K562 (cell line): ENCODE results near the gene AGAP3. TPM values are rescaled to one million over a fixed set of nuclear protein-coding genes. Genes with fewer than 3 reads are reported as not detected.

Source experiments
- BCOR ChIP-seq: fragments of 450-650 bp; IDR thresholded peaks from 2 replicates; pipeline ENCODE4 v1.6.1; 2016
- CBX2 ChIP-seq: fragments of 200-600 bp; sonication (generic); IDR thresholded peaks from one replicate; pipeline ENCODE4 v1.6.1; 2012; ENCODE audit warnings: mild to moderate bottlenecking, low read length, inconsistent platforms; ENCODE audit not compliant: insufficient read depth, poor library complexity, severe bottlenecking
- E2F8 ChIP-seq: fragments of 450-650 bp; IDR thresholded peaks from 2 replicates; pipeline ENCODE4 v1.7.1; 2018; ENCODE audit warnings: mild to moderate bottlenecking, low read depth; ENCODE audit not compliant: partially characterized antibody
- ELF1 ChIP-seq: fragments of 200-800 bp; sonication (Bioruptor generic); IDR thresholded peaks from 2 replicates; pipeline ENCODE4 v1.6.1; 2016; ENCODE audit warnings: missing genetic modification characterization, missing compliant biosample characterization
- ELF4 ChIP-seq: fragments of 450-650 bp; formaldehyde crosslinking; IDR thresholded peaks from 2 replicates; pipeline ENCODE4 v1.4.0; 2022; ENCODE audit warnings: missing genetic modification characterization
- HNRNPL ChIP-seq: fragments of 200-400 bp; formaldehyde crosslinking; IDR thresholded peaks from 2 replicates; pipeline ENCODE4 v1.6.1; 2017; ENCODE audit warnings: low read depth, mild to moderate bottlenecking, low read length
- MYBL2 ChIP-seq, 2 experiments: fragments of 450-650 bp in 1 of 2; sonication (generic) in 1 of 2; formaldehyde crosslinking in 1 of 2; IDR thresholded peaks; 2 replicates each; pipeline versions ENCODE4 v1.6.1 to v1.8.1; 2017 to 2022; ENCODE audit warnings: borderline replicate concordance in 1 of 2, inconsistent platforms in 1 of 2, low read depth in 1 of 2, mild to moderate bottlenecking in 1 of 2, missing genetic modification reagents in 1 of 2, moderate library complexity in 1 of 2
- NCOR1 ChIP-seq: fragments of 450-650 bp; IDR thresholded peaks from 2 replicates; pipeline ENCODE4 v1.6.1; 2016; ENCODE audit warnings: mild to moderate bottlenecking, moderate library complexity
- POLR3G ChIP-seq: IDR thresholded peaks from 2 replicates; pipeline ENCODE4 v1.6.1; 2011; ENCODE audit not compliant: insufficient read length, insufficient replicate concordance; ENCODE audit errors: extremely low read depth
- RBM15 ChIP-seq: fragments of 200-400 bp; formaldehyde crosslinking; IDR thresholded peaks from 2 replicates; pipeline ENCODE4 v1.6.1; 2018; ENCODE audit warnings: mild to moderate bottlenecking, low read length, moderate library complexity; ENCODE audit not compliant: insufficient read depth
- RBM39 ChIP-seq: fragments of 200-400 bp; formaldehyde crosslinking; optimal IDR thresholded peaks from 2 replicates; pipeline ENCODE3; 2018; ENCODE audit warnings: low read depth, low read length
- SAP30 ChIP-seq: fragments of 200-600 bp; sonication (generic); IDR thresholded peaks from 2 replicates; pipeline ENCODE4 v1.6.1; 2012; ENCODE audit warnings: borderline replicate concordance, low read depth, mild to moderate bottlenecking, moderate library complexity, low read length, control low read depth, inconsistent platforms; ENCODE audit not compliant: insufficient read depth, poor library complexity, severe bottlenecking
- SIN3A ChIP-seq, 2 experiments: fragments of 150-350 bp in 1 of 2; IDR thresholded peaks; 2 replicates each; pipeline ENCODE4 v1.6.1; 2011 to 2016; ENCODE audit warnings: borderline replicate concordance in 2 of 2, low read depth in 2 of 2, low read length in 2 of 2, mild to moderate bottlenecking in 2 of 2, moderate library complexity in 2 of 2; ENCODE audit not compliant: control insufficient read depth in 1 of 2
- SP1 ChIP-seq: sonication (generic); formaldehyde crosslinking; IDR thresholded peaks from 2 replicates; pipeline ENCODE4 v1.8.1; 2022; ENCODE audit warnings: mild to moderate bottlenecking, missing genetic modification reagents
- TCFL5 ChIP-seq: fragments of 250-450 bp; sonication (Bioruptor Pico); conservative IDR thresholded peaks from 2 replicates; pipeline ENCODE4 v1.6.1; 2021; ENCODE audit warnings: mild to moderate bottlenecking, moderate library complexity, matching md5 sums
- TRIM28 ChIP-seq: fragments of 450-650 bp; IDR thresholded peaks from 2 replicates; pipeline ENCODE4 v1.6.1; 2017
- WHSC1 ChIP-seq: IDR thresholded peaks from one replicate; pipeline ENCODE4 v1.6.1; 2012; ENCODE audit warnings: low read length, control low read depth, inconsistent platforms
- XRCC3 ChIP-seq: fragments of 450-650 bp; IDR thresholded peaks from 2 replicates; pipeline ENCODE4 v1.6.1; 2017; ENCODE audit warnings: mild to moderate bottlenecking, moderate library complexity
- ZBED1 ChIP-seq: IDR thresholded peaks from 2 replicates; pipeline ENCODE4 v1.6.1; 2014
- ZNF175 ChIP-seq: fragments of 200-800 bp; sonication (Bioruptor generic); IDR thresholded peaks from 2 replicates; pipeline ENCODE4 v1.6.1; 2016; ENCODE audit warnings: low read depth, mild to moderate bottlenecking, missing genetic modification characterization, missing compliant biosample characterization
- ZNF639 ChIP-seq, 2 experiments: fragments of 200-800 bp in 1 of 2; sonication (Bioruptor generic) in 1 of 2; sonication (generic) in 1 of 2; formaldehyde crosslinking in 1 of 2; IDR thresholded peaks in 1 of 2; conservative IDR thresholded peaks in 1 of 2; 2 replicates each; pipeline versions ENCODE4 v1.5.0 to v1.6.1; 2016 to 2020; ENCODE audit warnings: missing compliant biosample characterization in 1 of 2, missing genetic modification characterization in 1 of 2, missing genetic modification reagents in 1 of 2
- ZNF707 ChIP-seq: fragments of 250-450 bp; sonication (Bioruptor Pico); conservative IDR thresholded peaks from 2 replicates; pipeline ENCODE4 v1.8.0; 2022; ENCODE audit warnings: inconsistent platforms, mild to moderate bottlenecking, moderate library complexity
- polyA plus RNA-seq, 8 experiments: library from polyadenylated mRNA; depleted of rRNA in 4 of 8; stranded (reverse) in 5 of 8; unstranded in 3 of 8; fragments of >200 nt; fragmentation: Nextera tagmentation in 2 of 8; fragmentation: Illumina TruSeq in 1 of 8; extraction: Ambion mirVana in 2 of 8; extraction: Trizol in 1 of 8; gene quantifications; 2 replicates each; pipeline versions ENCODE4 v1.2.1 to v1.2.3, GENCODE V29; 2011 to 2014; ENCODE audit warnings: inconsistent platforms in 1 of 8, missing spikeins in 1 of 8
- total RNA-seq, 7 experiments: library from RNA; depleted of rRNA in 6 of 7; stranded (reverse); fragments of >200 nt in 6 of 7; fragmentation: Illumina TruSeq in 2 of 7; extraction: Trizol in 2 of 7; gene quantifications; 2 replicates each; pipeline versions ENCODE4 v1.2.1 to v1.2.3, GENCODE V29; 2011 to 2021; ENCODE audit warnings: low replicate concordance in 1 of 7

Gene AGAP3
- total and polyA plus RNA-seq, 9 of the 15 experiments (the other 6 are each of a cell fraction or from before 2014, with no cell fraction given): 3.4 to 208 (median 62.2) TPM

GRCh38 chr7:151085691-151086620 lies at the start of gene AGAP3 (continued):
- TF ChIP-seq POLR3G (no peak), HNRNPL (peak; percentile 94), TRIM28 (no peak), TCFL5 (CRISPR knock-in tag) (no peak), ZBED1 (peak; percentile 69; the same call in 1 of the 2 replicates), ZNF707 (CRISPR knock-in tag) (no peak), RBM39 (no peak), SP1 (CRISPR knock-in tag) (peak; percentile 80), WHSC1 (no peak), ELF4 (no peak), ZNF175 (no peak), NCOR1 (no peak), E2F8 (peak; percentile 47), ELF1 (tag) (no peak), BCOR (no peak; the same call in none of the 2 replicates), RBM15 (no peak), MYBL2 (IDR thresholded peaks at IDR 0.05; ENCODE audit: low read depth) (no peak), MYBL2 (CRISPR knock-in tag; IDR thresholded peaks at IDR 0.05; ENCODE audit: borderline replicate concordance) (no peak), ZNF639 (CRISPR knock-in tag; conservative IDR thresholded peaks at IDR 0.05 in 1 of 2, IDR thresholded peaks at IDR 0.05 in 1 of 2) (peak in 1 of 2 experiments; percentile 67; a peak in 1 of 4 replicates), SIN3A (IDR thresholded peaks at IDR 0.05; ENCODE audit: borderline replicate concordance in 2 of 2, control insufficient read depth in 1 of 2, low read depth in 2 of 2, low read length in 2 of 2) (peak; percentile 33 to 90; a peak in 2 of 4 replicates), XRCC3 (no peak), SAP30 (peak; percentile 72), CBX2 (no peak)
